UCSD-AML1 (cell line): ENCODE results near the gene LRRC1.

Source experiments
- DNase-seq: peaks from one replicate; lab custom pipeline; 2025; ENCODE audit not compliant: unreplicated experiment; lab: John Stamatoyannopoulos, UW

Gene LRRC1

GRCh38 chr6:53814353-53814752 is 19.5 kb downstream of the LRRC1 start:
- DNase-seq, result no peak

GRCh38 chr6:53815381-53816119 is 20.7 kb downstream of the LRRC1 start:
- DNase-seq, result no peak

- no peak for DNase-seq
These were observed 24.2 kb downstream of the LRRC1 start for GRCh38 chr6:53818858-53819609.

- no peak for DNase-seq
These were observed 27.8 kb downstream of the LRRC1 start for GRCh38 chr6:53822401-53823125.

- DNase-seq, result no peak
These were observed 29.9 kb downstream of the LRRC1 start for GRCh38 chr6:53824714-53825113.

- no peak for DNase-seq
These were observed 30.9 kb downstream of the LRRC1 start for GRCh38 chr6:53825532-53826321.

- no peak for DNase-seq
These were observed 32.7 kb downstream of the LRRC1 start for GRCh38 chr6:53827531-53827930.

GRCh38 chr6:53828215-53828614 is 33.4 kb downstream of the LRRC1 start:
- DNase-seq, result no peak

GRCh38 chr6:53828966-53829697 is 34.3 kb downstream of the LRRC1 start:
- DNase-seq, result no peak

- DNase-seq, result no peak
These were observed 35.0 kb downstream of the LRRC1 start for GRCh38 chr6:53829698-53830221.

- no peak for DNase-seq
These were observed 35.6 kb downstream of the LRRC1 start for GRCh38 chr6:53830366-53830765.

GRCh38 chr6:53831081-53831869 is 36.5 kb downstream of the LRRC1 start:
- DNase-seq, result no peak

- DNase-seq, result no peak
These were observed 37.3 kb downstream of the LRRC1 start for GRCh38 chr6:53831936-53832660.

GRCh38 chr6:53833155-53833554 is 38.4 kb downstream of the LRRC1 start:
- DNase-seq, result no peak

- DNase-seq, result no peak
These were observed 39.3 kb downstream of the LRRC1 start for GRCh38 chr6:53834132-53834531.

GRCh38 chr6:53837865-53838769 is 43.3 kb downstream of the LRRC1 start:
- no peak for DNase-seq

GRCh38 chr6:53840027-53840426 is 45.2 kb downstream of the LRRC1 start:
- no peak for DNase-seq
